GM18517 (cell line): ENCODE results near the gene GPHN.

Experiments used
- ATAC-seq: cut with Tn5 transposase; IDR thresholded peaks from one replicate; pipeline ENCODE4 v1.9.1; 2021; ENCODE audit warnings: mild to moderate bottlenecking, moderate library complexity; ENCODE audit not compliant: unreplicated experiment

Gene GPHN

GRCh38 chr14:66916421-66916820 is 408.5 kb downstream of the GPHN start:
- ATAC-seq: no peak

- no peak for ATAC-seq
Measured at GRCh38 chr14:66918527-66918926, 410.6 kb downstream of the GPHN start.

GRCh38 chr14:66920196-66920595 is 412.2 kb downstream of the GPHN start:
- no peak for ATAC-seq

- no peak for ATAC-seq
Measured at GRCh38 chr14:66923251-66923650, 415.3 kb downstream of the GPHN start.

- ATAC-seq: no peak
Measured at GRCh38 chr14:66939409-66939808, 431.5 kb downstream of the GPHN start.

- no peak for ATAC-seq
Measured at GRCh38 chr14:66944872-66945271, 436.9 kb downstream of the GPHN start.

- ATAC-seq: no peak
Measured at GRCh38 chr14:66955159-66955558, 447.2 kb downstream of the GPHN start.

GRCh38 chr14:66959437-66960050 is 451.6 kb downstream of the GPHN start:
- no peak for ATAC-seq

GRCh38 chr14:66965831-66966230 is 457.9 kb downstream of the GPHN start:
- ATAC-seq: no peak

GRCh38 chr14:66972469-66972868 is 464.5 kb downstream of the GPHN start:
- ATAC-seq: no peak

GRCh38 chr14:66974397-66975025 is 466.6 kb downstream of the GPHN start:
- no peak for ATAC-seq

GRCh38 chr14:66975251-66975650 is 467.3 kb downstream of the GPHN start:
- no peak for ATAC-seq

GRCh38 chr14:66979101-66979974 is 471.4 kb downstream of the GPHN start:
- ATAC-seq: no peak

GRCh38 chr14:66982247-66982646 is 474.3 kb downstream of the GPHN start:
- ATAC-seq: no peak

- ATAC-seq: no peak
Measured at GRCh38 chr14:66992776-66993175, 484.8 kb downstream of the GPHN start.

- no peak for ATAC-seq
Measured at GRCh38 chr14:66993512-66993911, 485.6 kb downstream of the GPHN start.

- no peak for ATAC-seq
Measured at GRCh38 chr14:66998013-66998412, 490.1 kb downstream of the GPHN start.

- no peak for ATAC-seq
Measured at GRCh38 chr14:66999978-67000377, 492.0 kb downstream of the GPHN start.

GRCh38 chr14:67002994-67003753 is 495.2 kb downstream of the GPHN start:
- no peak for ATAC-seq

GRCh38 chr14:67004521-67004920 is 496.6 kb downstream of the GPHN start:
- no peak for ATAC-seq

GRCh38 chr14:67010602-67011001 is 502.7 kb downstream of the GPHN start:
- no peak for ATAC-seq
